Endothelial cell of umbilical vein (primary cell): Measurements from ENCODE around the gene SP140. TPM values are rescaled to one million over a fixed set of nuclear protein-coding genes. Genes with fewer than 3 reads are reported as not detected.

Experiments
- BruUV-seq: library from RNA; stranded (reverse); fragments of 400-500 nt; replicated peaks from 2 replicates; lab custom pipeline; 2021; lab: Mats Ljungman, UMichigan
- CTCF ChIA-PET: fragments of 300-600, 350-600 bp; sonication (Branson Sonifier 250); formaldehyde crosslinking; loops from one replicate; lab custom pipeline; 2021; ENCODE audit warnings: antibody characterized with exemption, inconsistent platforms; lab: Charles Lee
- POLR2A ChIA-PET: fragments of 300-600, 350-600 bp; sonication (Branson Sonifier 250); formaldehyde crosslinking; loops from one replicate; lab custom pipeline; 2021; ENCODE audit warnings: antibody characterized with exemption, inconsistent platforms; lab: Charles Lee
- DNase-seq: peaks from one replicate; pipeline ENCODE4 v3.0.0-alpha.2; 2011; ENCODE audit warnings: low read depth, low spot score
- FAIRE-seq: peaks from 2 replicates; lab custom pipeline; 2011; peaks lifted over from hg19 to GRCh38; lab: Jason Lieb, UNC
- H2AFZ ChIP-seq: 2 replicates; pipeline ENCODE4 v1.6.0; 2012; ENCODE audit warnings: low read depth, low read length, control low read depth, inconsistent platforms
- H3K27ac ChIP-seq: 2 replicates; pipeline ENCODE4 v1.5.1; 2011; ENCODE audit warnings: low read depth, mild to moderate bottlenecking, control low read depth, low read length, moderate library complexity; ENCODE audit not compliant: insufficient read depth
- H3K27me3 ChIP-seq, 2 experiments: 2 replicates each; pipeline versions ENCODE4 v1.6.0 to v1.6.1; 2011; ENCODE audit warnings: low read length in 2 of 2, mixed read lengths in 1 of 2; ENCODE audit not compliant: control insufficient read depth in 2 of 2, insufficient read depth in 2 of 2
- H3K36me3 ChIP-seq, 2 experiments: 2 replicates in 1 of 2; 3 replicates in 1 of 2; pipeline ENCODE4 v1.5.1; 2011; ENCODE audit warnings: low read length in 2 of 2, mild to moderate bottlenecking in 1 of 2, moderate library complexity in 1 of 2; ENCODE audit not compliant: control insufficient read depth in 2 of 2, insufficient read depth in 2 of 2; ENCODE audit errors: extremely low read depth in 1 of 2
- H3K4me1 ChIP-seq: 3 replicates; pipeline ENCODE4 v1.5.1; 2011; ENCODE audit warnings: mild to moderate bottlenecking, low read length; ENCODE audit not compliant: control insufficient read depth, insufficient read depth; ENCODE audit errors: extremely low read depth
- H3K4me2 ChIP-seq: 2 replicates; pipeline ENCODE4 v1.6.1; 2011; ENCODE audit warnings: low read length, control low read depth, mixed read lengths; ENCODE audit not compliant: insufficient read depth
- H3K4me3 ChIP-seq, 3 experiments: fragments of 200-600 bp in 1 of 3; sonication (generic), shearing (Covaris generic) in 1 of 3; replicated peaks in 1 of 3; 2 replicates each; pipeline ENCODE4 v1.5.1; 2011 to 2016; ENCODE audit warnings: control low read depth in 3 of 3, low read length in 3 of 3, mild to moderate bottlenecking in 2 of 3, inconsistent platforms in 1 of 3, low read depth in 1 of 3, moderate library complexity in 1 of 3; ENCODE audit not compliant: insufficient read depth in 1 of 3
- H3K79me2 ChIP-seq: 2 replicates; pipeline ENCODE4 v1.6.0; 2012; ENCODE audit warnings: low read length, inconsistent platforms; ENCODE audit not compliant: control insufficient read depth, insufficient read depth
- H3K9ac ChIP-seq: replicated peaks from 2 replicates; pipeline ENCODE3; 2011; ENCODE audit warnings: low read length, control low read depth; ENCODE audit not compliant: insufficient read depth; ENCODE audit errors: extremely low read depth
- H3K9me1 ChIP-seq: replicated peaks from 3 replicates; pipeline ENCODE4 v1.6.0; 2011; ENCODE audit warnings: mild to moderate bottlenecking, low read length; ENCODE audit not compliant: control insufficient read depth, insufficient read depth; ENCODE audit errors: extremely low read depth
- H3K9me3 ChIP-seq: replicated peaks from 2 replicates; pipeline ENCODE4 v1.5.1; 2012; ENCODE audit warnings: low read length, inconsistent platforms; ENCODE audit not compliant: control insufficient read depth, insufficient read depth
- H4K20me1 ChIP-seq: replicated peaks from 2 replicates; pipeline ENCODE3; 2011; ENCODE audit warnings: mild to moderate bottlenecking, low read length; ENCODE audit not compliant: control insufficient read depth, insufficient read depth; ENCODE audit errors: extremely low read depth
- EZH2 ChIP-seq: IDR thresholded peaks from 2 replicates; pipeline ENCODE4 v1.6.1; 2012; ENCODE audit warnings: borderline replicate concordance, low read depth, mild to moderate bottlenecking, moderate library complexity, low read length, inconsistent platforms; ENCODE audit not compliant: severe bottlenecking
- FOS ChIP-seq: IDR thresholded peaks from 2 replicates; pipeline ENCODE4 v1.6.1; 2011; ENCODE audit warnings: mild to moderate bottlenecking, low read length, moderate library complexity, borderline replicate concordance; ENCODE audit not compliant: insufficient read depth
- GATA2 ChIP-seq: IDR thresholded peaks from 2 replicates; pipeline ENCODE4 v1.7.0; 2011; ENCODE audit warnings: low read depth, mild to moderate bottlenecking, moderate library complexity, mixed read lengths, low read length; ENCODE audit not compliant: insufficient read length, insufficient read depth
- JUN ChIP-seq: IDR thresholded peaks from 2 replicates; pipeline ENCODE4 v1.6.1; 2011; ENCODE audit warnings: borderline replicate concordance, low read depth; ENCODE audit not compliant: insufficient read length, insufficient read depth
- MAX ChIP-seq: IDR thresholded peaks from 2 replicates; pipeline ENCODE4 v1.6.1; 2011; ENCODE audit not compliant: insufficient read depth, insufficient read length
- MYC ChIP-seq: IDR thresholded peaks from one replicate; pipeline ENCODE4 v1.6.1; 2011; ENCODE audit warnings: mild to moderate bottlenecking, low read depth, low read length
- POLR2A ChIP-seq: IDR thresholded peaks from 2 replicates; pipeline ENCODE4 v1.6.1; 2012; ENCODE audit warnings: low read depth, mild to moderate bottlenecking, control low read depth, low read length
- POLR2AphosphoS5 ChIP-seq: IDR thresholded peaks from 2 replicates; pipeline ENCODE4 v1.6.1; 2012; ENCODE audit warnings: low read depth, mild to moderate bottlenecking, control low read depth, low read length, moderate library complexity; ENCODE audit not compliant: insufficient read depth
- dilution Hi-C: fragments of 300-500 bp; cut with MboI; formaldehyde crosslinking; loops from one replicate; pipeline ENCODE4 v1.15.0; 2019; ENCODE audit warnings: low sequenced_read_pairs; ENCODE audit not compliant: extremely low pct_ligation_motif_present
- intact Hi-C: fragments of 100-400 bp; cut with micrococcal nuclease; formaldehyde crosslinking; loops from one replicate; pipeline ENCODE4 v1.10.0; 2022
- polyA plus RNA-seq, 4 experiments: library from polyadenylated mRNA; depleted of rRNA in 3 of 4; stranded (reverse) in 3 of 4; unstranded in 1 of 4; fragments of >200 nt; gene quantifications; 2 replicates each; pipeline versions ENCODE4 v1.2.1 to v1.2.3, GENCODE V29; 2011 to 2012; ENCODE audit warnings: missing spikeins in 1 of 4
- total RNA-seq: library from RNA; stranded (reverse); gene quantifications from 2 replicates; pipeline ENCODE4 v1.2.3, GENCODE V29; 2021
- TF ChIP-seq, protein P1 (sequence below), 2 donors: IDR thresholded peaks; 1 replicate in 1 of 2; 2 replicates in 1 of 2; pipeline ENCODE4 v1.5.1; 2011; ENCODE audit warnings: low read length in 2 of 2, mild to moderate bottlenecking in 2 of 2, moderate library complexity in 2 of 2, control low read depth in 1 of 2, inconsistent platforms in 1 of 2, low read depth in 1 of 2; ENCODE audit not compliant: insufficient read depth in 1 of 2; ENCODE audit errors: extremely low read depth in 1 of 2

SP140 gene
- total and polyA plus RNA-seq, 2 donors (not counting 3 experiments of a cell fraction or from before 2014, with no cell fraction given) = not detected

- Histone ChIP-seq H3K27me3 (no peaks in the 10 kb centered on the region), H3K27ac (no peak overlapping the region), H3K36me3 (no peaks in the 10 kb centered on the region), H2AFZ (no peak overlapping the region), H3K9me1 (no peaks in the 10 kb centered on the region), H3K79me2 (no peaks in the 10 kb centered on the region), H3K4me2 (no peak overlapping the region), H3K4me3 (no peak overlapping the region), H3K9me3 (no peaks in the 10 kb centered on the region), H3K9ac (no peak overlapping the region), H3K4me1 (no peaks in the 10 kb centered on the region), H4K20me1 (no peaks in the 10 kb centered on the region)
- CTCF ChIA-PET = interaction anchor here (0.7 kb wide), 1 partner anchor 241 kb away, joined by 3 read pairs; no protein-coding TSS in a partner anchor
- no peak for DNase-seq
- TF ChIP-seq, protein P1, sequence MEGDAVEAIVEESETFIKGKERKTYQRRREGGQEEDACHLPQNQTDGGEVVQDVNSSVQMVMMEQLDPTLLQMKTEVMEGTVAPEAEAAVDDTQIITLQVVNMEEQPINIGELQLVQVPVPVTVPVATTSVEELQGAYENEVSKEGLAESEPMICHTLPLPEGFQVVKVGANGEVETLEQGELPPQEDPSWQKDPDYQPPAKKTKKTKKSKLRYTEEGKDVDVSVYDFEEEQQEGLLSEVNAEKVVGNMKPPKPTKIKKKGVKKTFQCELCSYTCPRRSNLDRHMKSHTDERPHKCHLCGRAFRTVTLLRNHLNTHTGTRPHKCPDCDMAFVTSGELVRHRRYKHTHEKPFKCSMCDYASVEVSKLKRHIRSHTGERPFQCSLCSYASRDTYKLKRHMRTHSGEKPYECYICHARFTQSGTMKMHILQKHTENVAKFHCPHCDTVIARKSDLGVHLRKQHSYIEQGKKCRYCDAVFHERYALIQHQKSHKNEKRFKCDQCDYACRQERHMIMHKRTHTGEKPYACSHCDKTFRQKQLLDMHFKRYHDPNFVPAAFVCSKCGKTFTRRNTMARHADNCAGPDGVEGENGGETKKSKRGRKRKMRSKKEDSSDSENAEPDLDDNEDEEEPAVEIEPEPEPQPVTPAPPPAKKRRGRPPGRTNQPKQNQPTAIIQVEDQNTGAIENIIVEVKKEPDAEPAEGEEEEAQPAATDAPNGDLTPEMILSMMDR (IDR thresholded peaks at IDR 0.05; ENCODE audit: extremely low read depth in 1 of 2, insufficient read depth in 1 of 2, low read depth in 1 of 2, low read length in 2 of 2) = no peak
- TF ChIP-seq POLR2A (no peak), FOS (no peak)
- no peak for FAIRE-seq
- intact Hi-C loops = no loop called here
- POLR2A ChIA-PET = no interaction called here
- BruUV-seq = no TSS peak
- dilution Hi-C loops = no loop called here
Observed at GRCh38 chr2:230307485-230307884, 81.9 kb downstream of the SP140 start.

DNA sequence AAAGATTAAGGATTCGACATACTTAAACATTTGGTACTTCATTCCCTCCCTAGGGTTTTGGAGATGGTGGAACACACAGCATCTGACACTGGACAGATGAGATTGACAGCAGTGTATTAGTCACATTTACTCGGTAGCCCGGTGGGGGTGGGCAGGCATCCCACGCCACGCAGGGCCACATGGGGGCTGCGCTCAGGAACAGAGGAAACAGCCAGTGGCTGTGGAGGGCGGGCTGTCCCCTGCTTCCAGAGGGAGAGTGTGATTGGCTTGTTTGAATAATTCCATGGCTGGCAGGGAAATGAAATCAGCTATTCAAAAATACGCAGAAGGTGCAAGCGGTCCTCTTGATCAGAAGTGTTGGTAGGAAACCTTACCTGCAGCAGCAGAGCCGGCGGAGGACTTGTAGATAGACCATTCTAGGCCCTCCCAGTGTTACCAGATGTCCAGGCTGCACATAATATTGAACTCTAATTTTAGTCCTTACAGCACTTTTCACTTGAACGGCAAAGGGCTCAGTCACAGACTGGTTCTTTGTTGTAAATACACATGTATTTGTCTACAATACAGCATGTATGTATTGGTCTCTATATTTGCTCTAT lies 83.0 kb downstream of the SP140 start:
- no peak for TF ChIP-seq POLR2A
- no peak for TF ChIP-seq MAX
- TF ChIP-seq MYC = no peak
- TF ChIP-seq, protein P1 (IDR thresholded peaks at IDR 0.05; ENCODE audit: extremely low read depth in 1 of 2, insufficient read depth in 1 of 2, low read depth in 1 of 2, low read length in 2 of 2) = no peak
- TF ChIP-seq POLR2AphosphoS5 = no peak
- TF ChIP-seq EZH2 = no peak
- TF ChIP-seq FOS = no peak
- no peak for TF ChIP-seq GATA2
- TF ChIP-seq JUN = no peak
- Histone ChIP-seq H3K36me3 (no peaks in the 10 kb centered on the region), H3K27ac (no peak overlapping the region), H3K9me1 (no peaks in the 10 kb centered on the region), H3K9me3 (no peaks in the 10 kb centered on the region), H3K9ac (no peak overlapping the region), H3K4me1 (no peaks in the 10 kb centered on the region), H2AFZ (no peak overlapping the region), H3K79me2 (no peaks in the 10 kb centered on the region), H3K4me2 (no peak overlapping the region), H3K27me3 (no peaks in the 10 kb centered on the region), H4K20me1 (no peaks in the 10 kb centered on the region), H3K4me3 (no peak overlapping the region)
- BruUV-seq = no TSS peak
- intact Hi-C loops (no loop called here), dilution Hi-C loops (no loop called here)
- no peak for FAIRE-seq
- ChIA-PET CTCF (no interaction called here), POLR2A (no interaction called here)
- no peak for DNase-seq
